ENCODE measurements around the gene CD300LD.

The CD300LD gene

DNA sequence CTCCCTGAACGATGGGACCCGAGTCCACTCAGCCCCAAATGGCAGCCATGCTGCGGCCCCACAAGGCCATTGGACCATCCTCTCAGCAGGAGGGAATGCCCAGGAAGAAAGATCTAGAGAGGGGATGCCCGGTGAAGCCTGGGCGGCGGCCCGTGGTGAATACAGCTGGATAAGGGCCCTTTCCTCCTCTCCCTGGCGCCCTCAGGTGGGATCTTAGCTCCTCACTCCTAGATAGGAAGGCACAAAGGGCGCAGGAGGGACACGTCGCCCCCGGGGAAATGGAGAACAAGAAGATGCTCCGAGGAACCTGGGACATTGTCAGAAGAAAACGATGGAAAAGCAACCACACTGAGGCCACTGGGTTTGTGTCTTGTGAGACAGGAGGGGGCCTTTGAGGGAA is 48.7 kb downstream of the CD300LD start:
- H3K36me3 ChIP-seq (ENCODE audit: low read length) = no peaks in the 10 kb centered on the region
- no peak overlapping the region for H2AFZ ChIP-seq (ENCODE audit: low read depth, low read length, severe bottlenecking)
- no peaks in the 10 kb centered on the region for H3F3A ChIP-seq (ENCODE audit: insufficient read depth)
- no peaks in the 10 kb centered on the region for H3K27me3 ChIP-seq (ENCODE audit: low read length)
- no peak overlapping the region for H3K27ac ChIP-seq (ENCODE audit: low read depth, low read length)
- no peaks in the 10 kb centered on the region for H4K20me1 ChIP-seq (ENCODE audit: low read depth, low read length)
- H3K9ac ChIP-seq (ENCODE audit: low read length) = no peak overlapping the region
- H3K9me3 ChIP-seq (ENCODE audit: insufficient read depth, low read length) = no peaks in the 10 kb centered on the region
- no peak for TF ChIP-seq EZH2phosphoT487 (conservative IDR thresholded peaks at IDR 0.05; ENCODE audit: low read length)
- TF ChIP-seq CTCF (IDR thresholded peaks at IDR 0.05; ENCODE audit: insufficient read depth, low read length, poor library complexity, severe bottlenecking) = no peak
- H3K79me2 ChIP-seq (ENCODE audit: insufficient read depth, low read length) = no peaks in the 10 kb centered on the region
- H3K4me3 ChIP-seq (ENCODE audit: insufficient read depth, low read length, poor library complexity, severe bottlenecking) = no peak overlapping the region
- H3K9me2 ChIP-seq (replicated peaks; ENCODE audit: insufficient read depth, low read length) = no peaks in the 10 kb centered on the region
- H3K4me2 ChIP-seq (ENCODE audit: low read depth, low read length, poor library complexity, severe bottlenecking) = no peak overlapping the region

- H3K9me2 ChIP-seq (replicated peaks; ENCODE audit: insufficient read depth, low read length) = no peaks in the 10 kb centered on the region
- H2AFZ ChIP-seq (ENCODE audit: low read depth, low read length, severe bottlenecking) = no peak overlapping the region
- H3K9me3 ChIP-seq (ENCODE audit: insufficient read depth, low read length) = no peaks in the 10 kb centered on the region
- no peaks in the 10 kb centered on the region for H3K27me3 ChIP-seq (ENCODE audit: low read length)
- no peak overlapping the region for H3K27ac ChIP-seq (ENCODE audit: low read depth, low read length)
- no peaks in the 10 kb centered on the region for H3K79me2 ChIP-seq (ENCODE audit: insufficient read depth, low read length)
- H3K9ac ChIP-seq (ENCODE audit: low read length) = no peak overlapping the region
- no peaks in the 10 kb centered on the region for H3K36me3 ChIP-seq (ENCODE audit: low read length)
- H3K4me2 ChIP-seq (ENCODE audit: low read depth, low read length, poor library complexity, severe bottlenecking) = no peak overlapping the region
- no peaks in the 10 kb centered on the region for H4K20me1 ChIP-seq (ENCODE audit: low read depth, low read length)
- H3F3A ChIP-seq (ENCODE audit: insufficient read depth) = no peaks in the 10 kb centered on the region
- TF ChIP-seq EZH2phosphoT487 (conservative IDR thresholded peaks at IDR 0.05; ENCODE audit: low read length) (no peak), CTCF (IDR thresholded peaks at IDR 0.05; ENCODE audit: insufficient read depth, low read length, poor library complexity, severe bottlenecking) (no peak)
- H3K4me3 ChIP-seq (ENCODE audit: insufficient read depth, low read length, poor library complexity, severe bottlenecking) = no peak overlapping the region
These were observed 49.2 kb downstream of the CD300LD start for GRCh38 chr17:74542727-74543383.

GRCh38 chr17:74542166-74542565 is 49.9 kb downstream of the CD300LD start:
- no peak overlapping the region for H3K4me3 ChIP-seq (ENCODE audit: insufficient read depth, low read length, poor library complexity, severe bottlenecking)

More at GRCh38 chr17:74542166-74542565, 49.9 kb downstream of the CD300LD start:
- H3K27me3 ChIP-seq (ENCODE audit: low read length) = no peaks in the 10 kb centered on the region
- H3K27ac ChIP-seq (ENCODE audit: low read depth, low read length) = no peak overlapping the region
- no peaks in the 10 kb centered on the region for H3K9me2 ChIP-seq (replicated peaks; ENCODE audit: insufficient read depth, low read length)
- no peaks in the 10 kb centered on the region for H3K79me2 ChIP-seq (ENCODE audit: insufficient read depth, low read length)
- H4K20me1 ChIP-seq (ENCODE audit: low read depth, low read length) = no peaks in the 10 kb centered on the region
- no peaks in the 10 kb centered on the region for H3F3A ChIP-seq (ENCODE audit: insufficient read depth)
- no peaks in the 10 kb centered on the region for H3K9me3 ChIP-seq (ENCODE audit: insufficient read depth, low read length)
- H3K36me3 ChIP-seq (ENCODE audit: low read length) = no peaks in the 10 kb centered on the region
- no peak overlapping the region for H3K9ac ChIP-seq (ENCODE audit: low read length)
- TF ChIP-seq EZH2phosphoT487 (conservative IDR thresholded peaks at IDR 0.05; ENCODE audit: low read length) = no peak
- no peak for TF ChIP-seq CTCF (IDR thresholded peaks at IDR 0.05; ENCODE audit: insufficient read depth, low read length, poor library complexity, severe bottlenecking)
- no peak overlapping the region for H2AFZ ChIP-seq (ENCODE audit: low read depth, low read length, severe bottlenecking)
- no peak overlapping the region for H3K4me2 ChIP-seq (ENCODE audit: low read depth, low read length, poor library complexity, severe bottlenecking)

Data from SU-DHL-6 (cell line).